ENCODE measurements around the gene LSS.

DNA sequence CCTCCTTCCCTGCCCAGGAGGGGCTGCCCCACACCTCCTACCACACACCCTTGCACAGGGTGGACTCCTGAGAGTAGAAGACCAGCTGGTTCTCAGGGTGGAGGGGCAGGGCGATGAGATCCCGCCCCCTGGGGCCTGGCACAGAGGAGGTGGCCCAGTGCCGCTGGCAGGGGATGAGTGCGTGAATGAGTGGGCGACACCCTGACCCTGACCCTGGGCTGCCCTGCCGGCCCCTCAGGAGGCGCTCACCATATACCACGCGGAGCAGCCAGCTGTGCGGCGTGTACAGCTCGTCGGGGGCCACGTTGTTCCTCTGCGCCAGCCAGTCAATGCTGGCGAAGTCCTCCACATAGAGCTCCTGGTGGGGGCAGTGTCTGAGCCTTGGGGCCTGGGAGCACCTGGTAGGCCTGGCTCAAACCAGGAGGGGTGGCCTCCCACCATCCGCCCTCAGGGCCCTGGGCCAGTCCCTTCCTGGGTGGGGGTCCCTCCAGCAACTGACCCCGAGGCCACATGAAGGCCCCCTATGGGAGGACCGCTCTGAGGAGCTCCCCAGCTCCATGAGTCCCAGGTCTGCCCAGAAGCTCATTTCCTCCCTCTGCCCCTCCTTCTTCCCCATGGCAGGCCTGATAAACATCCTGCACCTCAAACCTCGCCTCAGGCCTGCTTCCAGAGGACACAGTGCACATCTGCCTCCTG, 13.0 kb downstream of the LSS start:
- TF ChIP-seq CTCF (IDR thresholded peaks at IDR 0.05; ENCODE audit: low read length) = no peak
- no peak for TF ChIP-seq EZH2 (optimal IDR thresholded peaks at IDR 0.05; ENCODE audit: low read depth, low read length)
- no peak for TF ChIP-seq EZH2phosphoT487 (IDR thresholded peaks at IDR 0.05; ENCODE audit: low read length)

All from MM.1S (cell line).